Fibroblast of peridontal ligament (primary cell): ENCODE data around the gene PTAFR.
"Not testable (repeated sequence)": the region's sequence is repeated elsewhere in the genome, so short reads cannot be mapped to it uniquely, and the experiment has no call there.

Experiments
- DNase-seq: peaks from one replicate; pipeline ENCODE4 v3.0.0-alpha.2; 2010; ENCODE audit errors: extremely low read depth

Gene PTAFR

DNA sequence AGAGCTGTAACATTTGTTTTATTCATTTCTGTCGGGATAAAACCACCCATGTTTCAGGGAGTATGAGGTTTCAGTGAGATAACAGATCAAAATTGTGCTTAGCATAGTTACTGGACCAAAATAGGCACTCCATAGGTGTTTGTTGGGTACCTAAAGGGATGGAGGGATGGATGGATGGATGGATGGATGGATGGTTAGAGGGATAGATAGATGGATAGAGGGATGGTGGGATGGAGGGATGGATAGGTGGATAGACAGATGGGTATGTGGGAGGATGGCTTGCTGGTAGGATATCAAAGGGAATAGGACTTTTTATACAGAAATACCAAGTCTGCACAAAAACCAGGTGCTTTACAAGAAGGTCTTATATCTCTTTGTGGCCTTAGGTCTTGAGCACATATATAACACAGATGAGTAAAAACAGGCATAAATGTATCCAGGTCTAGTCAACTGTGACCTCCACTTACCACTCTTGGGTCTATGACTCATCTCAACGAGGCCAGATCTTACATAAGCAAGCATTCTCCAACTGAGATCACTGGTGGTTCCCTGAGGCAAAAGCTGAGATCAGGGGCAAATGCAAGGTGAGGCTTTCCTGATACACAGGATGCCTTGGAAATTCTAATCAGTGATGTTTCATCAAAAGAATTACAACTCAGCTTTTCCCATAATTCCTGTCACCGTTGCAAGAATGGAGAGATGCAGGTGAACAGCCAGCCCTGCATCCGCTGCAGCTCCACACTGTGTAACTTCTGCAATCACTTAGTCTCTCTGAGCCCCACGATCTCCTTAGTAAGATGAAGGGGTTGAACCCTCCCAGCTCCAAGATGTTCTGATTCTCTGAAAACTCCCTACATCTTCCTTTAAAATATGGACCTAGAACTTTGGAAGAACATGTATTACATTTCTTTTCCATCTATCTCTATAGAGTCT lies 32.0 kb downstream of the PTAFR start:
- peak; percentile 67 for DNase-seq

DNA sequence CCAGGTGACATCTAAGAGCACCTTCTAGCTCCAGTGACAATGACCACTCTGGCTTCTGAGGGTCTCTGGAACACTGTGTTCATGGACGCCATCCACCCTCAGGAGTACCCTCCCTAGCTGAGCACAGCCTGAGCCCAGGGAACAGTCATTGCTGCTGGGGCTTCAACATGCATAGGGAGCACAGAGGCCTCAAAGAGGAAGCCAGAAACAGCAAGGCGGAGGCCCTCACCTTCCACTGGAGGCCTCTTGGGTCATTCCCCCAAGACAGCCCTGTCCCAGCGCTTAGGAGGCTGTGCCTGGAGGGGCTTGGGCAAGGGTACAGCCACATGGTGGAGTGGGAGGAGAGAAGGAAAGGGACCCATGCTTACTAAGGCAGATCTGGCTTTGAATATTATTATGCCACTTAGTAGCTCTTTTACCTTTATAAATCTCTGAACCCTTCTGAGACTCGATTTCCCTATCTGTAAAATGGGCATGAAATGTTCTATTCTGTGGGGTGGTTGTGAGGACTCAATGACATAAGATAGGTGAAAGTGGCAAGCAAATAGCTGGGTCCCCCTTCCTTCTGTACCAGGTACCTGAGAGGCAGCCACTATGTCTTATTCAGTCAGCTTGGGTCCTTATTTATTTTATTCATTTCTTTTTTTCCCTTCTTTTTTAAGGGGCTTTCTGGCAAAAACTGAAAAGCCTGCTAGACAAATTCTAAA lies 32.8 kb downstream of the PTAFR start:
- no peak for DNase-seq

DNA sequence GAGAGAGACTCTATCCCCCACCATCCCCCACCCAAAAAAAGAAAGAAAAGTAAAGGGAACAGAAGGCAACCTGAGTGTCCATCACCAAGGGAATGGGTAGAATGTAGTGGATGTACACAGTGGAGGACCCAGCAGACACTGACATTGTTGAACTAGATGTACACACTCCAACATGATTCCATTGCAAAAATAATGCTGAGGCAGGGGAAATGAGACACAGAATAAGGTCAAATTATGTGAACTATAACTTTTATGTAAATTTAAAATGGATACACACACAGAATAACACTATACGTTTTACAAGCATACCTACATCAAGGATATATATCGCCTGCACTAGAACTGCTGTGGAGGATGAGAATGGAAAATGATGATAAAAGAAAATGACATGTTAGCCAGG lies 34.8 kb downstream of the PTAFR start:
- DNase-seq = no peak

DNA sequence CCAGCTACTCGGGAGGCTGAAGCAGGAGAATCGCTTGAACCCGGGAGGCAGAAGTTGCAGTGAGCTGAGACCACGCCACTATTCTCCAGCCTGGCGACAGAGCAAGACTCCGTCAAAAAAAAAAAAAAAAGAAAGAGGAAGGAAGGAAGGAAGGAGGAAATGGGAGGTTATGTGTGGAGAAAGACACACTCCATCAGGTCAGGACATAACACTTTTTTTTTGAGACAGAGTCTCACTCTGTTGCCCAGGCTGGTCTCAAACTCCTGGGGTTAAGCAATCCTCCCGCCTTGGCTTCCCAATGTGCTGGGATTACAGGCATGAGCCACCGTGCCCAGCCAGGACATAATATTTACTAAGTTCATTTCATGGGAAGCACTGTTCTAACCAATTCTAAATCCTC lies 36.6 kb downstream of the PTAFR start:
- not testable (repeated sequence) for DNase-seq

DNA sequence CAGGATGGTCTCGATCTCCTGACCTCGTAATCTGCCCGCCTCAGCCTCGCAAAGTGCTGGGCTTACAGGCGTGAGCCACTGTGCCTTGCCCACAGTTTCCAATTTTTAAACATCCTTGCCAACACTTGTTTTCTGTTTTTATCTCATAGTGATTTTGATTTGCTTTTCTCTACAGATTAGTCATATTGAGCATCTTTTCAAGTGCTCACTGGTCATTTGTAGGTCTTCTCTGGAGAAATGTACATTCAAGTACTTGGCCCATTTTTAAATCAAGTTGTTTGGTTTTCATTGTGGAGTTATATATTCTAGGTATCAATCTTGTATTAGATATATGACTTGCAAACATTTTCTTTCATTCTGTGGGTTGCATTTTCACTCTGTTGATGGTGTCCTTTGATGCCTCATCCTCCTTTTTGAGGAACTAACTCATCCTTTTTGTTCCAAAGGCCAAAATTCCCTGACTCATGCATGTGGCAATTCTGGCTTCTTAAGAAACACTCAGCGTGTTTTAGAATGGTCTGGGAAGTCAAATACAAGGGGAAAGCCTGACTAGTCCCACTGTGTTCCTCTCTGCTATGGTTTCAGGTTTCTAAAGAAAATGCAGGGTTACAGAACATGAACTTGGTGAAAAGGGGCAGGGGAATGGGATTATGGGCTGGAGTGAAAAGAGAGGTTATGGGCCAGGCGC lies 37.3 kb downstream of the PTAFR start:
- DNase-seq = peak; percentile 89

DNA sequence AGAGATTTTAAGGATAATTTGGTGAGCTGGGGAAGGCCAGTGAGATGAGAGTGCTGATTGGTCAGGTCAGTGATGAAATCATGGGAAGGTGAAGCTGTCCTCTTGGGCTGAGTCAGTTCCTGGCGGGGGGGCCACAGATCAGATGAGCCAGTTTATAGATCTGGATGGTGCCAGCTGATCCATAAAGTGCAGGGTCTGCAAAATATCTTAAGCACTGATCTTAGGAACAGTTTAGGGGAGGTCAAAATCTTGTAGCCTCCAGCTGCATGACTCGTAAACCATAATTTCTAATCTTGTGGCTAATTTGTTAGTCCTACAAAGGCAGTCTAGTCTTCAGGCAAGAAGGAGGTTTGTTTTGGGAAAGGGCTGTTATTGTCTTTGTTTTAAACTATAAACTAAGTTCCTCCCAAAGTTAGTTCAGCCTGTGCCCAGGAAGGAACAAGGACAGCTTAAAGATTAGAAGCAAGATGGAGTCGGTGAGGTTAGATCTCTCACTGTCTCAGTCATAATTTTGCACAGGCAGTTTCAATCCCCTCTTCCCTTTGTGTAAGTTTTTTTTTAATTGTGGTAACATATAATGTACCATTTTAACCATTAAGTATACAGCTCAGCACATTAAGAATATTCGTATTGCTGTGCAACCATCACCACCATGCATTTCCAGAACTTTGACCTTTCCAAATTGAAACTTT lies 39.4 kb downstream of the PTAFR start:
- no peak for DNase-seq

DNA sequence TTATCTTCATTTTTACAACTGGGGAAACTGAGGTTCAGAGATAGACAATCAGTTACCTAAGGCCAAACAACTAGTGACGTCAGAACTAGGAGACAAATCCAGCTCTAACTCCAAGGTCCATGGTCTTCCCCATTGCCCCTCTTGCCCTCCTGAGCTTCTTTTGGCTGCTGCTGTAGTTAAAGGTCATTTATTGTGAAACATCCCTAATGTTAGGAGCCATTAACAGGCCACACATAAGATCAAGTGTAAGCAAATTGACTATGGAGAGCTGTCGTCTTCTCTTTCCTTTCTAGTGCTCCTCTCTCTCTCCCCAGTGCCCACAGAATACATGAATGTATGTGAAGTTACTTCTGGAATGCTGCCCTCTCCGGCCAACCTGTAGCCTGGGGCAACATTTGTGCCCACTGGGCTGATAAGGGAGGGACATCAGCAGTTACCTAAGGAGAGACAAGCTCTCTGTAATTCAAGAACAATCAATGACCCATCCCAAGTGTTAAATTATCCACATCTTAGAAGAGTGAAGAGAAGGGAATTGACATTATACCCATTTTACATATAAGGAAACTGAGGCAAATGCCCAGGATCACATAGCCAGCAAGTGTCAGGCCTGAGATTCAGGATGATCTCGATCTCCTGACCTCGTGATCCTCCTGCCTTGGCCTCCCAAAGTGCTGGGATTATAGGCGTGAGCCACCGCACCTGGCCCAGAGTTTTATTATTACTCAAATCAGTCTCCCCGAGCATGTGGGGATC lies 40.1 kb downstream of the PTAFR start:
- no peak for DNase-seq

DNA sequence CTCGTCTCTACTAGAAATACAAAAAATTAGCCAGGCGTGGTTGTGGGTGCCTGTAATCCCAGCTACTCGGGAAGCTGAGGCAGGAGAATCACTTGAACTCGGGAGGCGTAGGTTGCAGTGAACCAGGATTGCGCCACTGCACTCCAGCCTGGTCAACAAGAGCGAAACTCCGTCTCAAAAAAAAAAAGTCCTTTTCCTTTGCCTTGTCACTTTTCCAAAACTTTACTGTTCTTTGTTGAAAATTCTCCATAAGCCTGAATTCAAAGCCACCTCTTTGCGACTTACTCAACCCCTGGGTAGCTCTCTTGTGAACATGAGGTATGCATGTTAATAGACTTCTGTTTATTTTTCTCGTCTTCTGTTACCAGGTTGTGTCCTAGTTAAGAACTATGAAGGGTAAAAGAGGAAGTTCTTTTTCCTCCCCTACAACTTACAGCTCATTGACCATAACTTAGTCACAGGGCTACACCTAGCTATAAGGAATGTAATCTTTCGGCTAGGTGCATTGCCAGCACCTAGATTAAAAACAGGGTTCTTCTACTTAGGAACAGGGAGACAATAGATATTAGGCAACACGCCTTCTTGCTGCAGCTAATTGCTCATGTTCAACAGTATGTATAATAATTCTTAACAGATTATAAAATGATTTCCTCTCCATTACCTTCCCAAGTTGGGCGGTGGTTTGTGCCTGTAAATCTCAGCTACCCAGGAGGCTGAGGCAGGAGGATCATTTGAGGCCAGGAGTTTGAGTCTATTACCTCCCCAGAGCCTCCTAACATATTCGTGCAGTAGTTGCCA lies 40.9 kb downstream of the PTAFR start:
- DNase-seq = no peak

DNA sequence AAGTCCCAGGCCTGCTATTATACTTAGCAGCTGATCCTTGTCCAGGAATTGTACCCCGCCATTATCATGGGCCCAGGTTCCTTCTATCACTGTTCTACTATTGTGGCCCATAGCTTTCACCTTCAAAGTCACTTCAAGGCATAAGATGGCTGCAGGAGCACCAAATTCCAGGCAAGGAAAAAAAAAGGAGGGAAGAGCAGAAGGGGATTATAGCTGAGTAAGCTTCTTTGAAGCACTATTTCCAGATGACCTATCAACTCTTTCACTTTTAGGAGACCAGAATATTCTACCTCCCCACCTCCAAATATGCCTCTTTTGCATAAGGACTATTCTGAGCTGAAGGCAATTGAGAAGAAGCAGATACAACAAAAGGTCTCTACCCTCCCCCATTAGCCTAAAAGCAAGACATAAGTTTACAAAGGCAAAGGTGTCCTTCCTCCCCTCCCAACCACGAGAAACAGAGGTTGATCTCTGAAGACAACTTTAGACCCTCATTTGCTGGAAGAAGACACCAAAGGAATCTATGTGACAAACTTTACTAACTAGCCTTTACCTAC lies 41.8 kb downstream of the PTAFR start:
- no peak for DNase-seq

DNA sequence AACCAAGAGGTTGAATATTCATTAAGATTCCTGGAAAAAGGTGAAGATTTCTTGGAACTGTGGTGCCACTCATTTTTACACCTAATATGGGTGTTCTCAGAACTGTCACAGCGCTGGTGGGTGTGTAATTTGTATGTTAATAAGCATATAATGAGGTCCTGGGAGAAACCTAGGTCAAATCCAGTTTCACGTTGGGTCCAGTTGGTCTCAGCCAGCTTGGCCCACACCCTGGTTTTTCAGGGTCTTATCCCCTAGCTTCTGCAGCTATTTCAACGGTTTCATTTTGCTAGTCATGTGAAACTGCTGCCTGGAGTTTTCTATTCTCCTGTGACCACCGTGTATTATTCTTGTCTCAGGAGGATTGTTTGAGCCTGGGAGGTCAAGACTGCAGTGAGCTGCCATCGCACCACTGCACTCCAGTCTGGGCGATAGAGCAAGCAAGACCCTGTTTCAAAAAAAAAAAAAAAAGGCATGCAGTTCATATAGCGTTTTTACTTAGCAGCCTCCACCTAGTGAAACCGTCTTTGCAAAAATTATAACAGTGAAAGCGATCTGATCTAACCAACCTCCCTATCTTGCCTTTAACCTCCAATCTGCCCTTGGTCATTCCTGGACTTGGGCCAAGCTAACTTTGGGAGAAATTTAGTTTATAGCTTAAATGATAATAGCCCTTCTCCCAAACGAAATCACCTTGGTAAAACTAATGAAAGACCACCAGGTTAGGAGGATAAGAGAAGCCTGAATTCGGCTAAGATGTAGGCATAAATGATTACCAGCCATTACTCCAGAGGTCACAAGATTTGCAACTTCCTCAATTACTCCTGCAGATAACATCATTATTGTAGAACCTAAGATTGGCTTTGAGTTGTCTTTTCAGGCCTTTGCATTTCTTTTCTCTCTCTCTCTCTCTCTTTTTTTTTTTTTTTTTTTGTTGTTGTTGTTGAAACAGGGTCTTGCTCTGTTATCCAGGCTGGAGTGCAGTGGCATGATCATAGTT lies 44.0 kb downstream of the PTAFR start:
- no peak for DNase-seq

DNA sequence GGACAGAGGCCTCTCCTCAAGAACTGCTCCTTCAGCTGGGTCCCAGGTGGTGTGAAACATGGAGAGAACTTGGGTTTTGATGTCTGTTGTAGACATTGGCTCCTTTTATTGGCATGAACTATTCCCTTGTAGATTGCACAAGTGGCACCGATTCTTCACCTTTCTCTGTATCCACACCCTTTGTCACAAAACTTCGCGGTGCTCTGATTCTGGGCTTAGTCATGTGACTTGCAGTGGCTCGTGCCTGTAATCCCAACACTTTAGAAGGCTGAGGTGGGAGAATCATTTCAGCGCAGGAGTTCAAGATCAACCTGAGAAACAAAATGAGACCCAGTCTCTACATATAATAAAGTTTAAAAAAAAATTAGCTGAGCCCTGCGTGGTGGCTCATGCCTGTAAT lies 45.6 kb downstream of the PTAFR start:
- DNase-seq = no peak

DNA sequence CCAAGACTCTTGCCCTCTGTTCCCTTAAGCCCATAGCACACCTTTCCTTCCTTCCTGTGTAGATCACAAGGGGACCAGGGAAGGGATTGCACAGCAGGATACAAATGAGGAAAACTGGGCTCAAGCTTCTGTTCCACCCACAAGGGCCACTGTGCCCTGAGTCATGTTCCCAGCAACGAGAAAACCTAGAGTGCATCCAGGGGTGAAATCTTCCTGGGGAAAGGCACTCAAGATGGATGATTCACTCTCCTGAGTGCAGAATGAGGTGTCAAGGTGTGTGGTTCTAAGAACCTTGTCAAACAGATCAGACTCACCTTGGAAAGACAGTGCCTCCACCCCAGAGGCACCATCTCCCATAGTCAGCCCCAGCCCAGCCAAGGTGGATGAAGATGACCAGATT lies 47.3 kb downstream of the PTAFR start:
- DNase-seq = peak; percentile 49

DNA sequence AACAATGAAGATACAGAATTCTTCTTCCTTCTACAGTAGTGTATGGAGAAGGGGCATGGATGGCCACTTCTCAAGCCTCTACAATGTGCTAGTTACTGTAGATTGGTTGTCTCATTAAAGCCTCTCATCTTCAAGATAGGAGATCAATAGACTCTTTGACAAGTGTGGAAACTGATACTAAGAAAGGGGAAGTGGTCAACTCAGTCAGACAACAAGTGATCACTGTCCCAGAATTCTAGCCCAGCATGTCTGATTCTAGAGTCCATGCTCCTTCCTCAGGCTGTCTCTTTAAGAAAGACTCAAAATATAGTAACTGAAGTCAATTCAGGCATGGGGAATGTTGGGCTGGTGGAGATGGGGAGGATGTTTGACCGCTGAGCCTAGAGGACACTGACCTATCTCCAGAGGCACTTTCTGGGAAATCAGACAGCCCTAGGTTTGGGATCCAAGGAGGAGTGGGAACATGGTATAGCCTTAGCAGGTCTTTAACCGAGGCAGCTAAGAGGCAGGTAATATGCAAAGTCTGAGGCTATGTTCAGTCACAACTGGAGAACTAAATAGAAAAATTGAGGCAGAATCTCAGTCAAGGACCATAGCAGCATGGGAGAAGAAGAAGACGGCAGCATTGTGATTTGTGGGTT lies 48.8 kb downstream of the PTAFR start:
- DNase-seq = no peak

DNA sequence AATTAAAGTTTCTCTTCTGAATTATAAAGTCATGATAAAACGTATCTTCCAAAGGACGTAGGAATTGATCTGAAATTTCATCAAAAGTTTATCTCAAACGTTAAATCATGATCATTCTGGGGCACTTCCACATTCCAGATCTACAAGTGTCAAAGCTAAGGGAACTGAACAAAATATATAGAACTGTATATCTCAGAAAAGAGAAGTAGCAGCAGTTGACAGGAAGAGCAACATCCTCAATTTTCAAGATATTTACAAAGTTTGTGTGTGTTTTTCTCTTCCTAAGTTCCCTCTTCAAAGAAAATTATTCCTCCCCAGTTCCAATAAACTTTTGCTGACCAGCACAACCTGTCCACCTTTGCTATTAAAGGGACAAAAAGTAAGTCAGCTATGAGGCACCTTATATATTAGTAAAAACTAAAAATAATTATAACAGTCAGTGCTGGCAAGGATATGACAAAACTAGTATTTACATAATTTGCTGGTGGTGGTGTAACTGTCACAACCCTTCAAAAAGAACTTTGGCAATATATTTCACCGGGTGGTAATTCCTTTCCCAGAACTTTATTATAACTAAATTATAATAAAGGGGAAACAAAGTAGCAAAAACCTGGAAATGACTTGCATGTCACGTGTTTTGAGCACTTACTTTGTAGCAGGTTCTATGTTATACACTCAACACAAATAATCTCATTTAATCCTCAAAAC lies 49.6 kb downstream of the PTAFR start:
- no peak for DNase-seq

DNA sequence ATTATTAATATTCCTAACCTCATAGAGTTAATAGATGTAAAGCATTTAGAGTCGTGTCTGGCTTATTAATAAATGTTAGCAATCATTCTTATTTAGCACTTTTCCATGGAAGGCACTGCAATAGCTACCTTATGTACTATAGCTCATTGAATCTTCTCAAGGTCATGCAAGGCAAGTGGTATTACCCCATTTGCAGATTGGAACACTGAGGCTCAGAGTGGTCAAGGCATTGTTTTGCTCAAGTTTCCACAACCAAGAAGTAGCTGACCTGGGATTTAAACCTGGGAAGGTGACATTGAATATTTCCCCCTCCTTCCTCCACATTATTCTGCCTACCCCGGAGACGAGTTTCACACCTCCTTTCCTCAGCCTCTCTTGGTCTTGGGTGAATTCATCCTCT lies 50.3 kb downstream of the PTAFR start:
- DNase-seq = no peak

DNA sequence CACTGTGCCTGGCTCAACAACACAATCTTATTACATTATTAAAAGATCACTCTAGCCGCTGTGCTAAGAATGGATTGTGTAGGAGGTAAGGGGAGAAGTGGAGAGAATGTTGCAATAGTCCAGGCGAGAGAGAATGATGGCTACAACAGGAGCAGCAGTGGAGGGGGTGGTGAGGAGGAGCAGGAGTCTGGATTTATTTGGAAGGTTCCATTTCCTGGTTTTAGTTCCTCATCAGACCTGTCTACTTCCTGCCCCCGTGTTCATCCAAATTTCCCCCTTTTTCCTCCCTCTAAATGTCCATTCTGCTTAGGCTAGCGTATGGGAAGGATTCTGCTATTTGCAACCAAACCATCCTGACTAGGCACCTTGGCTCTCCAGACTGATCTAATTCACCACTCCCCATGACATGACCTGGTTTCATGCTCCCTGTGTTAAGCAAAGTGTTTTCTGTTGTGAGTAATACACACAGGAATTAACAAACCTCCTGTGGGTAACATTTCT lies 53.0 kb downstream of the PTAFR start:
- peak; percentile 58 for DNase-seq

DNA sequence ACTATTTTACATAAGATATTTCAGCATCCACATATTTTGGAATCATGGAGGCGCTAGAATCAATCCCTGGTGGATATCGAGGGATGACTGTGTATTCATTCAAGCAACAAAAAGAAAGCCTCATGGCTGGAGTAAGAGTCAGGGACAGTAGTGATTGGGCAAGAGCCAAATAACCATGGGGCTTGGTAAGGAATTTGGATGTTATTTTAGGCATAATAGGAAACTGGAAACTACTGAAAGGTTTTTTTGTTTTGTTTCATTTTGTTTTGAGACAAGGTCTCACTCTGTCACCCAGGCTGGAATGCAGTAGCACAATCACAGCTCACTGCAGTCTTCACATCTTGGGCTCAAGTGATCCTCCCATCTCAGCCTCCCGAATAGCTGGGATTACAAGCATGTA lies 54.3 kb downstream of the PTAFR start:
- peak; percentile 68 for DNase-seq
